IMR-90 (cell line): ENCODE measurements around the gene LDB2. TPM values are rescaled to one million over a fixed set of nuclear protein-coding genes. Genes with fewer than 3 reads are reported as not detected.

Source experiments
- ATAC-seq: fragments of 200-7000 bp; cut with Tn5 transposase; 2 replicates; pipeline ENCODE4 v1.9.1; 2020; ENCODE audit warnings: low read depth, mild to moderate bottlenecking, moderate library complexity
- BruUV-seq: library from RNA; stranded (reverse); fragments of 400-500 nt; replicated peaks from 2 replicates; lab custom pipeline; 2021; lab: Mats Ljungman, UMichigan
- CTCF ChIA-PET: fragments of 300-600 bp; formaldehyde crosslinking; extraction: SDS; loops from one replicate; lab custom pipeline; 2021; ENCODE audit warnings: antibody characterized with exemption; lab: Yijun Ruan, JAX
- POLR2A ChIA-PET: fragments of 300-600 bp; sonication (Branson Sonifier 250); formaldehyde crosslinking; loops from one replicate; lab custom pipeline; 2022; ENCODE audit warnings: antibody characterized with exemption; ENCODE audit not compliant: unreplicated experiment; lab: Charles Lee
- DNase-seq: peaks from one replicate; pipeline ENCODE4 v3.0.0; 2013
- H2AFZ ChIP-seq: replicated peaks from 2 replicates; pipeline ENCODE3; 2013; ENCODE audit warnings: low read length, mild to moderate bottlenecking; ENCODE audit not compliant: poor library complexity
- H2AK5ac ChIP-seq: 2 replicates; pipeline ENCODE4 v1.6.1; 2013; ENCODE audit warnings: low read depth, low read length, inconsistent platforms
- H2AK9ac ChIP-seq: replicated peaks from 2 replicates; pipeline ENCODE3; 2013; ENCODE audit warnings: mild to moderate bottlenecking, low read depth, low read length, moderate library complexity; ENCODE audit not compliant: poor library complexity
- H2BK120ac ChIP-seq: 2 replicates; pipeline ENCODE4 v1.6.1; 2013; ENCODE audit warnings: low read depth, low read length, inconsistent platforms
- H2BK15ac ChIP-seq: 3 replicates; pipeline ENCODE4 v1.6.1; 2013; ENCODE audit warnings: low read depth, low read length, inconsistent platforms
- H2BK20ac ChIP-seq: 2 replicates; pipeline ENCODE4 v1.6.1; 2013; ENCODE audit warnings: low read depth, mild to moderate bottlenecking, inconsistent platforms, low read length, moderate library complexity
- H2BK5ac ChIP-seq: 2 replicates; pipeline ENCODE4 v1.6.1; 2013; ENCODE audit warnings: mild to moderate bottlenecking, low read depth, low read length, inconsistent platforms; ENCODE audit not compliant: poor library complexity, severe bottlenecking
- H3K14ac ChIP-seq: replicated peaks from 2 replicates; pipeline ENCODE4 v1.6.1; 2013; ENCODE audit warnings: low read depth, low read length, inconsistent platforms
- H3K18ac ChIP-seq: 2 replicates; pipeline ENCODE4 v1.6.1; 2013; ENCODE audit warnings: low read depth, low read length, control low read depth
- H3K23ac ChIP-seq: 2 replicates; pipeline ENCODE4 v1.6.1; 2013; ENCODE audit warnings: low read depth, low read length, inconsistent platforms
- H3K27ac ChIP-seq: 2 replicates; pipeline ENCODE4 v1.5.1; 2013; ENCODE audit warnings: mild to moderate bottlenecking, control low read depth, low read length; ENCODE audit not compliant: insufficient read depth
- H3K27me3 ChIP-seq: 2 replicates; pipeline ENCODE4 v1.6.1; 2013; ENCODE audit warnings: low read length; ENCODE audit not compliant: control insufficient read depth, insufficient read depth
- H3K36me3 ChIP-seq: 2 replicates; pipeline ENCODE4 v1.6.1; 2013; ENCODE audit warnings: low read length, mixed read lengths; ENCODE audit not compliant: control insufficient read depth, insufficient read depth
- H3K4ac ChIP-seq: 2 replicates; pipeline ENCODE4 v1.6.1; 2013; ENCODE audit warnings: low read depth, low read length, inconsistent platforms
- H3K4me1 ChIP-seq: 2 replicates; pipeline ENCODE4 v1.6.1; 2013; ENCODE audit warnings: low read length, mixed read lengths; ENCODE audit not compliant: control insufficient read depth, insufficient read depth
- H3K4me2 ChIP-seq: 2 replicates; pipeline ENCODE4 v1.6.1; 2013; ENCODE audit warnings: low read depth, mild to moderate bottlenecking, control low read depth, low read length, moderate library complexity
- H3K4me3 ChIP-seq: 2 replicates; pipeline ENCODE4 v1.5.1; 2013; ENCODE audit warnings: low read depth, mild to moderate bottlenecking, control low read depth, low read length, moderate library complexity; ENCODE audit not compliant: insufficient read depth
- H3K56ac ChIP-seq: 2 replicates; pipeline ENCODE4 v1.6.1; 2013; ENCODE audit warnings: low read length, inconsistent platforms; ENCODE audit not compliant: insufficient read depth; ENCODE audit errors: extremely low read depth
- H3K79me1 ChIP-seq, 2 experiments: 2 replicates each; pipeline ENCODE4 v1.6.1; 2013; ENCODE audit warnings: low read length in 2 of 2, inconsistent platforms in 1 of 2, low read depth in 1 of 2
- H3K9ac ChIP-seq: 2 replicates; pipeline ENCODE4 v1.6.1; 2013; ENCODE audit warnings: low read depth, low read length, control low read depth
- H3K9me1 ChIP-seq: 2 replicates; pipeline ENCODE4 v1.6.1; 2013; ENCODE audit warnings: low read length, inconsistent platforms; ENCODE audit not compliant: insufficient read depth
- H3K9me3 ChIP-seq: 2 replicates; pipeline ENCODE4 v1.6.1; 2013; ENCODE audit warnings: low read length; ENCODE audit not compliant: control insufficient read depth, insufficient read depth
- H4K20me1 ChIP-seq: 2 replicates; pipeline ENCODE4 v1.6.1; 2013; ENCODE audit warnings: low read length, inconsistent platforms; ENCODE audit not compliant: insufficient read depth
- H4K5ac ChIP-seq: 2 replicates; pipeline ENCODE4 v1.6.1; 2013; ENCODE audit warnings: mild to moderate bottlenecking, low read depth, low read length, control low read depth
- H4K8ac ChIP-seq, 2 experiments: 2 replicates each; pipeline ENCODE4 v1.6.1; 2013; ENCODE audit warnings: low read depth in 2 of 2, low read length in 2 of 2, control low read depth in 1 of 2, inconsistent platforms in 1 of 2
- H4K91ac ChIP-seq: 2 replicates; pipeline ENCODE4 v1.6.1; 2013; ENCODE audit warnings: low read depth, low read length, inconsistent platforms; ENCODE audit not compliant: insufficient read depth
- CEBPB ChIP-seq: IDR thresholded peaks from 2 replicates; pipeline ENCODE4 v1.6.1; 2012; ENCODE audit warnings: low read depth, low read length, improper control_type of control experiment
- CHD1 ChIP-seq: IDR thresholded peaks from 2 replicates; pipeline ENCODE4 v1.6.1; 2012; ENCODE audit warnings: low read depth, low read length, improper control_type of control experiment
- FOS ChIP-seq: fragments of 150-350 bp; IDR thresholded peaks from 2 replicates; pipeline ENCODE4 v1.6.1; 2016; ENCODE audit warnings: low read depth, low read length
- MAFK ChIP-seq: IDR thresholded peaks from 2 replicates; pipeline ENCODE4 v1.6.1; 2012; ENCODE audit warnings: low read depth, low read length, improper control_type of control experiment
- NFE2L2 ChIP-seq: fragments of 150-350 bp; IDR thresholded peaks from 2 replicates; pipeline ENCODE4 v1.6.1; 2016; ENCODE audit warnings: low read depth, mild to moderate bottlenecking, low read length
- WGBS, 2 experiments: methylation state at CpG; one replicate each; pipeline versions ENCODE4 v1.1.5 to v1.1.7; 2013; ENCODE audit warnings: missing lambda C conversion rate in 2 of 2; ENCODE audit not compliant: insufficient read length in 1 of 2; ENCODE audit errors: extremely low coverage in 2 of 2; 5-methylcytosine and 5-hydroxymethylcytosine counted together
- dilution Hi-C: fragments of 300-500 bp; cut with HindIII; formaldehyde crosslinking; loops from one replicate; pipeline ENCODE4 v1.14.3; 2018; ENCODE audit warnings: low sequenced_read_pairs; ENCODE audit not compliant: unreplicated experiment
- in situ Hi-C: fragments of 300-500 bp; cut with MboI; formaldehyde crosslinking; loops from 3 replicates; pipeline ENCODE4 v1.14.3; 2019; ENCODE audit warnings: low sequenced_read_pairs, inconsistent platforms, mixed read lengths
- intact Hi-C: fragments of 100-400 bp; cut with micrococcal nuclease; formaldehyde crosslinking; loops from 2 replicates; pipeline ENCODE4 v1.10.0; 2022
- polyA plus RNA-seq, 3 experiments: library from polyadenylated mRNA; depleted of rRNA; stranded (reverse); fragments of >200 nt; gene quantifications; 2 replicates each; pipeline ENCODE4 v1.2.3, GENCODE V29; 2012; ENCODE audit warnings: low replicate concordance in 1 of 3
- total RNA-seq: library from RNA; depleted of rRNA; stranded (reverse); fragments of >200 nt; gene quantifications from 2 replicates; pipeline ENCODE4 v1.2.3, GENCODE V29; 2012
- TF ChIP-seq, protein P1 (sequence below): conservative IDR thresholded peaks from 2 replicates; pipeline ENCODE4 v1.5.1; 2012; ENCODE audit warnings: mild to moderate bottlenecking, low read depth, low read length, improper control_type of control experiment

LDB2 gene
- total and polyA plus RNA-seq, 2 of the 4 experiments (the other 2 are of a cell fraction): 67.9 to 116 TPM

DNA sequence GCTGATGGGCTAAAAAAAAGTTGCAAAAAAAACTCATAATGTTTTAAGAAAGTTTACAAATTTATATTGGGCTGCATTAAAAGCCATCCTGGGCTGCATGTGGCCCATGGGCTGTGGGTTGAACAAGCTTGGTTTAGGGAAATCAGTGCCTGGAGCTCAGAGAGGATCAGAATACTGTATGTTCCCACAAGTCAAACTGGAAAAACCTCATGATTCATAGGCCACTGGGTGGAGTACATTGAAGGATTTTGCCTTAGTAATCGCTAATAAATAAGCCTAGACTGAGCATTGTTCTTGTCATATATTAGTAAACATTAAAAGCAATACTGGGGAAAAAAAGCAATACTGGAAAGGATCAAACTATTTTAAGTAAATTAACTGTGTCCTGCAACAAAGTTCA, 425.9 kb downstream of the LDB2 start:
- H4K8ac ChIP-seq: no peak overlapping the region
- no peak overlapping the region for H3K4ac ChIP-seq
- no peak overlapping the region for H2BK15ac ChIP-seq
- H4K5ac ChIP-seq: no peak overlapping the region
- intact Hi-C loops (no loop called here), dilution Hi-C loops (no loop called here), in situ Hi-C loops (no loop called here)
- no peaks in the 10 kb centered on the region for H3K4me1 ChIP-seq
- H3K27me3 ChIP-seq: no peaks in the 10 kb centered on the region; the same call in 1 of the 2 replicates
- WGBS, 2 experiments: no CpG with 5 or more reads among the region's 1 CpG
- H3K56ac ChIP-seq: no peak overlapping the region
- H3K23ac ChIP-seq: no peak overlapping the region
- no peaks in the 10 kb centered on the region for H3K9me1 ChIP-seq
- H2AK5ac ChIP-seq: no peak overlapping the region
- POLR2A ChIA-PET: no interaction called here
- H4K91ac ChIP-seq: no peak overlapping the region
- H3K4me3 ChIP-seq: no peak overlapping the region
- H4K20me1 ChIP-seq: no peaks in the 10 kb centered on the region
- no peak overlapping the region for H2BK5ac ChIP-seq
- no peaks in the 10 kb centered on the region for H3K79me1 ChIP-seq
- no peak overlapping the region for H3K18ac ChIP-seq
- H3K36me3 ChIP-seq: no peaks in the 10 kb centered on the region
- CTCF ChIA-PET: no interaction called here
- no peak overlapping the region for H2AK9ac ChIP-seq
- no peak overlapping the region for H2BK20ac ChIP-seq
- H3K14ac ChIP-seq: no peak overlapping the region
- TF ChIP-seq, protein P1, sequence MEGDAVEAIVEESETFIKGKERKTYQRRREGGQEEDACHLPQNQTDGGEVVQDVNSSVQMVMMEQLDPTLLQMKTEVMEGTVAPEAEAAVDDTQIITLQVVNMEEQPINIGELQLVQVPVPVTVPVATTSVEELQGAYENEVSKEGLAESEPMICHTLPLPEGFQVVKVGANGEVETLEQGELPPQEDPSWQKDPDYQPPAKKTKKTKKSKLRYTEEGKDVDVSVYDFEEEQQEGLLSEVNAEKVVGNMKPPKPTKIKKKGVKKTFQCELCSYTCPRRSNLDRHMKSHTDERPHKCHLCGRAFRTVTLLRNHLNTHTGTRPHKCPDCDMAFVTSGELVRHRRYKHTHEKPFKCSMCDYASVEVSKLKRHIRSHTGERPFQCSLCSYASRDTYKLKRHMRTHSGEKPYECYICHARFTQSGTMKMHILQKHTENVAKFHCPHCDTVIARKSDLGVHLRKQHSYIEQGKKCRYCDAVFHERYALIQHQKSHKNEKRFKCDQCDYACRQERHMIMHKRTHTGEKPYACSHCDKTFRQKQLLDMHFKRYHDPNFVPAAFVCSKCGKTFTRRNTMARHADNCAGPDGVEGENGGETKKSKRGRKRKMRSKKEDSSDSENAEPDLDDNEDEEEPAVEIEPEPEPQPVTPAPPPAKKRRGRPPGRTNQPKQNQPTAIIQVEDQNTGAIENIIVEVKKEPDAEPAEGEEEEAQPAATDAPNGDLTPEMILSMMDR: no peak
- TF ChIP-seq MAFK: no peak
- no peak for TF ChIP-seq CHD1
- TF ChIP-seq FOS: no peak
- no peak for TF ChIP-seq NFE2L2
- no peak for TF ChIP-seq CEBPB
- ATAC-seq (no peak), DNase-seq (no peak)
- no peak overlapping the region for H3K4me2 ChIP-seq
- H3K27ac ChIP-seq: no peak overlapping the region
- H2BK120ac ChIP-seq: no peak overlapping the region
- no peak overlapping the region for H3K9ac ChIP-seq
- BruUV-seq: no TSS peak
- peaks cover 2% of the 10 kb centered on the region; the same call in 1 of the 2 replicates for H3K9me3 ChIP-seq
- H2AFZ ChIP-seq: no peak overlapping the region
